Activated CD4-positive, alpha-beta T cell treated with anti-CD3 and anti-CD28 coated beads, Interleukin-2, amount 50 U/mL, for 48 hours (primary cell): ENCODE measurements around the gene SAMD4A.

Source experiments
- DNase-seq, 2 experiments: peaks; one replicate each; pipeline ENCODE4 v3.0.0-alpha.2; 2020

SAMD4A gene

DNA sequence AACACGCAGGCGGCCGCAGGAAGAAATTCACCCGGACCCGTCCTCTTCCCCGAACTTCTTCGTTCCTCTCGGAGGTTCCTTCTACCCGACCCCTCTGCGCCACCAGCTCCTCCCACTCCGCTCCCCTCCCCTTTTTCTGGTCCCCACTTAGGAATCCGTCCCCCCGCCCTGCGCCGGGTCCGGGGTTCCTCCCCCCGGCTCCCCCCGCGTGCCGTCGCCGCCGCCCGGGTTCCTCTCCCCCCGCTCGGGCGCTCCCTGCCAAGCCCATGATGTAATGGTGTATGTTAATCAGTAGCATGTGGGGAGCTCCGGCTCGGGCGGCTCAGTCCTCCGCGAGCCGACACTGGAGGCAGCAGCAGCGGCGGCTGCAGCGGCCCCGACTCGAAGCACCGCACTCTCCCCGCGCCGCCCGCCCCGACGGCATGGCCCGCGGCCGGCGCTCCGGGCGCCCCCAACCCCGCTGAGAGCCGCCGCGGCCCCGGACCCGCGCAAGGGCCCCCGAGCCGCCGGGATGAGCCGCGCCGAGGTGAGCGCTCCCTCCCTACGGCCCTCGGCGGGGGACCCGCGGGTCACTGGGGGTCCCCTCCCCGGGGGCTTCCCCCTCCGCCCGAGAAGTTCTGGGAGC, 1.0 kb upstream of the SAMD4A start:
- peak; percentile 69 to 72 for DNase-seq

DNA sequence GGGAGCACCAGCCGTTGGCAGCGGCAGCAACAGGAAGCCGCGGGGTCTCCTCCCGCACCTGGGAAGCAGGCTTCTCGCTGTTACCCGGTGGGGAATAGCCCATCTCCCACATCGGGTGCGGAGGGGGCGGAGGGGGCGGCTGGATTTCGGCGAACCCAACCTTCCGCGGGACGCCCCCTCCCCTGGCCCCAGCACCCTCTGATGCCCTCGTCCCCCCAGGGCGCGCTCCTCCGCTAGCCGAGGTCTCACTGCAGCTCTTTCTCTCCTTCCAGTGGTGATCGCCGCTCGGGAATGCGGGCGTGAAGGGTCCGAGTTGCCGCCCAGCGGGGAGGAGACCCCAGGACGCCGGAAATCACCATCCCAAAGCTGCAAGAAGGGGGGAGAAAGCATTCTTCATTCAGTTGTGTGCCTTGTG, 303 bp downstream of the SAMD4A start:
- no peak for DNase-seq

DNA sequence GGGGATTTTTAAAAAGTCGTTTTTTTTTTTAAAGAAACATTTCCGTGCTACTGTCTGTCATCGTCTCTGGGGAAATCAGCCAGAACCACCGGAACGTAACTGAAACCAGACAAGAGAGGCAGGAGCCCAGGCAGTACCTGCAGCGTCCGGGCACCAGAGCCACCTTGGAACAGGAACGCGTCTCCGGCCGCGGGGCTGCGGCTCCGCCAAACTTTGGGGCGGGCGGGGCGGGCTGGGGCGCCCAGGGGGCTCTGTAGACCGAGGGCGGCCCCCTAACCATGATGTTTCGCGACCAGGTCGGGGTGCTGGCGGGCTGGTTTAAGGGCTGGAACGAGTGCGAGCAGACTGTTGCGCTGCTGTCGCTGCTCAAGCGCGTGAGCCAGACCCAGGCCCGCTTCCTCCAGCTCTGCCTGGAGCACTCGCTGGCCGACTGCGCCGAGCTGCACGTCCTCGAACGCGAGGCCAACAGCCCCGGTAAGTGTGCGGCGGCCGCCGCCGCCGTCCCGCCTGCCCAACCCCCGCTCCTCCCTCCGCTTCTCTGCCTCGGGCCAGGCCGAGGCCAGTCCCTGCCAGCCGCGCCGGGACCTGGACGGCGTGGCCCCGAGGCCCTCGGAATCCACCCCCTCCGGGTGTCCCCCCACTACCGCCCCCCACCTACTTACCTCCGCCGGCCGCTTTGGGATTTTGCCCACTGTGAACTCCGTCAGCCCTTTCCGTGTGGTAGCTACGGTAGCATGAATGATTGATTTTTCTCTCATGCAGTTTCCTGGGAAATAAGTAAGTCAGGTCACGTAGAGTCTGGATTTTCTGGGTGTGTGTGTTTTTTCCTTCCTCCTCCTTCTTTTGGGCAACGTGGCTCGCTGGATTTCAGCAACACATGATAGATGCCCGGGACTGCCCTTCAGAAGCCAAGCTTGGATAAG, 972 bp downstream of the SAMD4A start:
- peak; percentile 45 to 51 for DNase-seq

DNA sequence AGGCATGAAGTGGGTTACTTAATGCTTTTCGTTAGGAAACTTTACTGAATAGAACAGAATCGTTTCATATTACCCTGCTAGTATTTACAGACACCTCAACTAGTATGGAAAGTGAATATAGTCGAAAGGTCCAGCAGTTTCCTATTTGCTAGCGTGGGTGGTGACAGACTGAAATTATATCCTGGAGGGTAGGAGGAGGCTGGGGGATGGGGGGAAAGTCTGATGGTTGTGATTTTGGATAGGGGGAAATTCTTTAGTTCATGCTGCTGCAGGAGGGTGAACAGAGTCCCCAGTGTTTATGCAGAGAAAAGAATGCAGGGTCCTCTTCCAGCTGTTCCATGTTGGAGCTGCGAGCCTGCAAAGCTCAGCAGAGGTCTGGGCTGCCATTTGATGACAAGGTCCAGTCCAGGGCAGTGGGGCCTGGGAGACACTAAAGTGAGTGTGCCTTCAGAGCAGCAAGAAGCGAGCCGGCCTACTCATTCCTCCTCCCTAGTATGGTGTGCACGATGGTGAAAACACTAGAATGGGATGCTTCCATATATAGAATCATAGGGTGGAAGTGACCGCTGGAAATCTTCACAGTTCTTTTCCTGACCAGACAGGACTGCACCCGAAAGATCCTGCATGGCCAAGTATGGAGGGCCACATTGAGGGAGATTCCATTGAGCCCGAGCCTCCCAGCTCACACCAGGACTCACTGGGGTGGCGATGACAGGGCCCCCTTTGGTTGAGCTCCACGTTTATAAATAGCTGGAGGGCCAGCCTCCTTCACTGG, 2.1 kb downstream of the SAMD4A start:
- no peak for DNase-seq

DNA sequence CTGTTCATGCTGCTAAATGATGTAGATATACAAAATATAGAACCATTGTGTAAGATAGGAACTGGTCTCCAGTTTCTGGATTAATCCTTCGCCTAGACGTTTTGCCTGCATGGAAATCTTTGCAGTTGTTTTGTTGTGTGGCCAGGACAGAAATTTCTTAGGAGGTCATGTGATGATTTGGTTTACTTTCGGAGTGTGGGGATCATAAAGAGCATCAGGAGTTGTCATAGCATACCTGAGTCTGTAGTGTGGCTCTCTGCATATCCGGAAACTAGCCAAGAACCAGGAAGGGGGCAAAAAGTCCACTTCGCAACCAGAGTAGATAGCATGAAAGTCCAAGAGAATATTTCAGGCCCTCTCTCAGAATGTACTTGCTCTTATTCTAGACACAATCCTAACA, 3.1 kb downstream of the SAMD4A start:
- DNase-seq, result no peak

DNA sequence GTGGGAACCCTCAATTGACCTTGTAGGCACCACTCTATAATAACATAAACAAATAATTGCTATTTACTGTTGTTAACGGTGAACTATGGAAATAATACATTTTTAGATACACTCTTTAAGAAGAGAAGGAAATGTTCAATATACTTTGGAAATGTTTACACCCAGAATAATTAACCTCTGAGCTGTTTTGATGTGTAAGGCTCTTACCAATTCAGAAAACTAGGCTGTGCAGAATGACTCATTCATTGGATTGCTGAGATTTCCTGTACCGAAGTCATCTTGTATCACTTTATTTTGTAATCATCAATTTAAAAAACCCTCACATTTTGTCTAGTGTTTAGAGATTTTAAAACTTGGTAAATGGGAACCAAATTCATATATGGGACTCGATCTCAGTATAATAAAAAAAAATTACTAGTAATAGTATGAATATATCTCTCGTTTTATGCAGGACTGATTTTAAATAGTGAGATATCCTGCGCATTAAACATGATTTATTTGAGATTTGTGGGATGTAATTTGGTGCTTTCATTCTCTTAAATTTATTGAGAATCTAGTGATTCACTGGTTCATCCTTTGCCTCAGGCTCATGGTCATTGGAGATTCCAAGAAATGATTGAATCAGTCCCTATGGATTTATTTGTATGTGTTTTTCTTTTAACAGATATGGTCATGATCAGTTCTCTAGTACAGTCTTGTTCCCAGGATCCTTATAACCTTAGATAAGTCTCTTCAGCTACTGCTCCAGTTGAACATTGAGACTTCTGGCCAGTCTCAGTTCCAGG, 3.9 kb downstream of the SAMD4A start:
- DNase-seq, result no peak

DNA sequence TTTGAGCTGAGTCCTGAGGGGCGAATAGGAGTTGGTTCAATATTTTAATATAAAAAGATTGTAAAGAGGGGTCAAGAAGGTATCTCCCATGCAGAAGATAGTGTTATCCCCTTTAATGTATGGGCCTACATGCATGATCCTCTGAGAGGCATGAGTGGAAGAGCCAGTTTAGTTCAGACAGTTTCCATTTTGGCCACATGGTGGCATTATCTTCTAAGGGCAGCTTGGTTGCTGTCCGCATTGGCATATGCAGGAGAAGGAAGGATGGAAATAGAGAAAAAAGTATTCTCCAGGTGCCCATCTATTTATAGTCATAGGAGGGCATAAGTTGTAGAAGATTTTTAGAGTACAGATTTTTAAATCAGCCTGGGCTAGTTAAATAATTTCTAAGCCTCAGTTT, 5.4 kb downstream of the SAMD4A start:
- peak in 1 of 2 experiments; percentile 25 for DNase-seq

DNA sequence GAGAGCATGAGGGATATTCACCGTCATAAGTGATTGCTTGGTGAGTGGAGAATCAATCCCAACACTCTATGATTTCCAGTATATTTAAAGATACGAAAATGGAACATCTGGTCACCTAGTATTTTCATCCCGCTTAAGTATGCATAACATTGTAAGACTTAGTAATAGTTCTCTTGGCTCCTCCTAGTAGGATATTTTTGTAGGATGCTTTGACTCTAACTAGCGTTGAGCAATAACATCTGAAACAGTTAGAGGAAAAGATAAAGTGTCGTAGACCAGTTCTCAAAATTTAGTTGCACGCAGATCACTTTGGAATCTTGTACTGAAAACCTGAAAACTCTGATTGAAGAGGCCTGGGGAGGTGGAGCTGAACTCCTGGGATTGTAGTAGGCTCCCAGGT, 7.6 kb downstream of the SAMD4A start:
- no peak for DNase-seq

DNA sequence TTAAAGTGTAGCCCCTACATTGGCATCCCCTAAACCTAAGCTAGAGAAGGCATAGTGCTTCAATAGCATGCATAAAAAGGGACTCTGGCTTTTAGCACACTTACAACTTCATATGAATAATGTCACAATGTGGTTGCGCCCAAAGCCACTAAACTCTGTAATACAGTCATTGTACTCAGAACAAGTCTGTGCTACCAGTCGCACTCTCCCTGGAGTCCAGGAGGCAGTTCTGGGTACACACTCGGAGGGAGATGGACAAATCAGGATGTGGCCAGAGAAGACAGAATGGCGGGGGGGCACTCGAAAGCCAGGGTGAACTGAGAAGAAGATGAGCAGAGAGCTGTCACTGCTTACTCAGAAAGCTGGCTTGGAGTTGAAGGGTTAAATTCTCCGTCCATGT, 10.6 kb downstream of the SAMD4A start:
- DNase-seq, result no peak

DNA sequence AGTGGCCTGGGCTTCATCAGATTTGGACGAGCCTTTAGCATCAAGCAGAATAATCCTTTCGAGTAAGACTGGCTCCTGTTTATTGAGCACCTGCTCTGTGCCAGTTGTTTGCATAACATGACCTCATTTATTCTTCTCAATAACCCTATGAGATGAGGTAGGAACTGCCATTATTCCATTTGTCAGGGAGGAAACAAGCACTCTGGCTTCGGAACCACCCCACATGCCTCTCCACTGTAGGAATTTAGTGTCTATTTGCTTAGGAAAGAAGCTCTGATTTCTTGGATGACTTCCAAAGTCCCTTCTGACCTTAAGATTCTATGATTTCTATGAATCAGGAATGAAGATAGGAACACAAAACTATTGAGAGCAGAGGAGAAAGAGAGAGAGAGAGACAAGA, 11.0 kb downstream of the SAMD4A start:
- no peak for DNase-seq

DNA sequence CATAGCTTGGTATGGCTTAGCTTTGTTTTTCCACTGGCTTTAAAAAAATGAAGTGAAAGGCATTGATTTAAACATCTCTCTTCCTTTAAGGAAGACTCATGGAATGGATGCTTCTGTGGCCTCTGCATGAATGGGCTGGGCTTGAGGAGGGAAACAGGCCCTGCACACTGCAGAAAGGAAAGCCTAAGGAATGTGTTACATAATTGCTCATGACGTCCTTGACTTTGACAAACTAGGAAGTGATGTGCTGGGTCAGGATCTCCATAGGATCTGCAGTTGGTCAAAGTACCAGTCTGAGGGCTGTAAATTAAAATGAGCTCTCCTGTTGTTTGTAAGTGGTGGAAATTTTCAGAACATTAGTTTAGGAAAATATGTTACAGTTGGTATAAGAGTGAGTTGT, 12.7 kb downstream of the SAMD4A start:
- no peak for DNase-seq

DNA sequence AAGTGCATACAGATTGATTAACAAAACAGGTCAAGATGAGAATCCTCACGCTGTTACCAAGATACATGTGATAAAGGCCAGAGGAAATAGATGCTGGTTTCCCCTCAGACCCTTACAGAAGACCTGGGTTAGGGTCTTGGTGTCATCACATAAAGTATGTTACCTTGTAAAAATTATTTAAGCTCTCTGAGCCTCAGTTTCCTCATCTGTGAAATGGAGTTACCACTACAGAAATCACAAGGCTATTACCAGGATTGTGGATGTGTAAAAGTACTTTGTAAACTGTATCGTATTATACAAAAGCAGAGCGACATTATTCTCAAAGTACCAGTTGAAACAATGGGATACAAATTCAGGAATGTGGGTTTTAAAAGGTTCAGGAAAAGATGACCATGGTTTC, 14.0 kb downstream of the SAMD4A start:
- DNase-seq, result no peak

DNA sequence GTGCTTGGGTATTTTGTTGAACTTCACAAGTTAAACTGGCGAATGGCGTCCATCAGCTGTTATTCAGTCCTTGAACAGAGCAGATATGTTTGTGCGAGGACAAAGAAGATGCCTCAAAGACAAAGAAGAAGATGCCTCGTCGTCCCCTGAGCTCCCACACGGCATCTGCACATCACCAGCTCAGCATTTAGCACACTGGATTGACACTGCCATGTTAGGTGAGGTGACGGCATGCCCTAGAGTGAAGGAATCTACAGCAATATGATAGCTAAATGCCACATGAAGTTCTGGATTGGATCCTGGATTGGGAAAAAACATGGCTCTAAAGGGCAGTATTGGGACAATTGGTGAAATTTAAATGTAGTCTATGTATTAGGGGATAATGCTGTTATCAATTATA, 15.4 kb downstream of the SAMD4A start:
- DNase-seq, result no peak

DNA sequence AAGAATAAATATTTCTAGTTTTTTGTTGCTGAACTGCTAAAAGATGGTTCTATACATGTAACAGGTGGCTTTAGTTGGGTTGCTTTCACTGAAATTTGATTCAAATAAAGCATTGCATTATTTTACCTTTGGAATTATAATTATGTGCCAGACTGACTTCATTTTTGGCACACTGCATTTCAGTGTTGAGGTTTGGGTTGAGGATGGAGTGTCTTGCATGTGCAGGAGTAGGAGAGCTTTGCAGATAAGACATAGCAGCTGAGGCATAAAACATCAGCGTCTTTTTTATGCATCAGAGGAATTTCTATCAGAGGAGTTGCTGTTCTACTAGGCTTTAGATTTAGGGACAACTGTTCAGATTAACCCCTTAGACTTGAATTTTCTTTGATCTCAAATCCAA, 17.2 kb downstream of the SAMD4A start:
- DNase-seq, result no peak

DNA sequence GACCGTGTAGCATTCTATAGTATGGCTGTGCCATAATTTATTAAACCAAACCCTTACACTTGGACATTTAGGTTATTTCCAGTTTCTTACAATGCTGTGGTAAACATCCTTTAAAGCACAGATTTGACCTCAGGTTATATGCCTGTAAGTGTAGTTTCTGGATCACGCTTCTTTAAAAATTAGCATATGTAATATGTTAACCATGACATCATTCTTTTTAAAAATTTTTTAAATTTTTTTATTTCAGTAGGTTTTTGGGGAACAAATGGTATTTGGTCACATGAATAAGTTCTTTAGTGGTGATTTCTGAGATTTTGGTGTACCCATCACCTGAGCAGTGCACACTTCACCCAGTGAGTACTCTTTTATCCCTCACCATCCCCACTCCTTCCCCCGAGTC, 18.3 kb downstream of the SAMD4A start:
- DNase-seq, result no peak

DNA sequence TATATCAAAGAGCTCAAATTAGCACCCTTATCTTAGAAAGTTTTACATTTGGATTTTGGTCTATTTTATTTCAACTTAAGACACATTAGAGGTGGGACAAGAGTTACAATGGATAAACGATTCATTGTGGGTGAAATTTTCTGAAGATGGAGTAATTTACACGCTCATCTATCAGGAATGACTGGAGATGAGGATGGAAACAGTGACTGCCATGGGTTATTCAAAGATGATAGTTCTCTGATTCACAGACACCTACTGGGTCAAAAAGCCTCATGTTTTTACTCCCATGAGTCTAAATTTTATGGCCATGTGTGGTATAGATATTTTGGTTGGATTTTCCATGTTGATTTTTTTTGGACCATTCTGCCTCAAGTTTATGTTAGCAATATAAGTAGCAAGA, 22.1 kb downstream of the SAMD4A start:
- no peak for DNase-seq

DNA sequence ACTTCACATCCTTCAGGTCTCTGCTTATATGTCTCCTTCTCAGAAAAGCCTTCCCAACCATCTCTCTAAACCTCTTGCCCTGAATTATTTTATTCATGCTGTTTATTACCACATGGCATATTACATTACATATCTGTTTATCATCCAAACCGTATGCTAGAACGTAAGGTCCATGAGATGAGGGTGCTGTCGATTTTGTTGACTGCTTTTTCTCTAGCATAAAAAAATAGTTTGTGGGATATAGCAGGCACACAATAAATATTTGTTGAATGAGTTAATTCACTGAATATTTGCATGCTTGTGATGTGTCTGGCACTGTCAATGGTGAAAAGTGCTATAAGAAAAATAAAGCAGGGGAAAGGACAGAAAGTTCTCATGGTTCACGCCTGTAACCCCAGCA, 22.9 kb downstream of the SAMD4A start:
- DNase-seq, result no peak

DNA sequence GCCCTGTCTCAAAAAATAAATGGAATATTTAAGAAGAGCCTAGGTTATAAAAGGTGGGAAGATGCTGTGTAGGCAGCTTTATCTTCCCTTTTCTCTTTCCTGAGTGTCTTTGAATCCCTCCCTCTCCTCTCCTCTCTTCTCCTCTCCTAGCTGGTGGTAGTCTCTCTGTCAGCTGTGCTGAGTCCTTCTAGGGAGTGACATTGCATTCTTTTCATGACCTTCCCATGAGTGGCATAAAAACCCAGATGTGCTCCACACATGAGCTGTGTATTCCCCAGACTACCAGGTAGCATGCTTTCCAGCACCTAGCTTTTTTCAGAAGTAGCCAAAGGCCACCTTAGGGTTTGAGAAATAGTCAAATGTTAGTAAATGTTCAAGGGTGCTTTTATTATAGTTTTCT, 23.6 kb downstream of the SAMD4A start:
- DNase-seq, result no peak

DNA sequence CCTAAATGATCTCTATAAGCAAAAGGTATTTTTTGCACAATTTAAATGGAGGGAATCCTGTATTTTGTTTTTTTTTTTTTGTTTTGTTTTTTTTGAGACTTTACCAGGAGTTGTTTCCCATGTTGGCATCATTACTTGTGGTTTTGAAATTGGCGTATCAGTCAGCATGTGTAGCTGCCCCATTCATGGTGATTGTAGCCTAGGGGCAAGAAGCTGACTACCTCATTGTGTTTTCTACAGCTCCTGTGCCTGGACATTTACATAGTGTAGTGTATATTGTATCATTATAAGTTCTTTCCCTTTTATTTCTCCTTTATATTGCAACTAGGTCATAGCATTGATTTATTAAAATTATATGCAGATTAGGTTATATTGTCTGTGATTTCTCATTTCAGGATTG, 24.5 kb downstream of the SAMD4A start:
- no peak for DNase-seq

DNA sequence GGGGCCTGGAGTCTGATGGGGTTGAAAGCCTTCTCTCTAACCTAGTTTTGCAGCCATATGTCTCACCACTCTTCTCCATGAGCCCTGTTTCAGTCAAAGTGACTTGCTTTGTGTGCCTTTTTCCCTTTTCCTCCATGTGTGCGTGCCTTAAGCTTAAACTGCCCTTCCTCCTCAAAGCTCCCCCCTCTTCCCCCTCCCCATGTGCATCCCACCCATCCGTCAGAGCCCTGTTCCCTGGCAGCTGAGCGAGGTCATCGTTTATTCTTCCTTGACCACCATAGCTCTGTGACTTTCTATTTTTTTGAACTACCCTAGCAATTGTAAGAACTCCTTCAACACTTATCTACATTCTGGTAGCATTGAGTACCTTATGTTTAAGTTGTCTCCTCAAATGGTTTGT, 24.9 kb downstream of the SAMD4A start:
- DNase-seq, result no peak

DNA sequence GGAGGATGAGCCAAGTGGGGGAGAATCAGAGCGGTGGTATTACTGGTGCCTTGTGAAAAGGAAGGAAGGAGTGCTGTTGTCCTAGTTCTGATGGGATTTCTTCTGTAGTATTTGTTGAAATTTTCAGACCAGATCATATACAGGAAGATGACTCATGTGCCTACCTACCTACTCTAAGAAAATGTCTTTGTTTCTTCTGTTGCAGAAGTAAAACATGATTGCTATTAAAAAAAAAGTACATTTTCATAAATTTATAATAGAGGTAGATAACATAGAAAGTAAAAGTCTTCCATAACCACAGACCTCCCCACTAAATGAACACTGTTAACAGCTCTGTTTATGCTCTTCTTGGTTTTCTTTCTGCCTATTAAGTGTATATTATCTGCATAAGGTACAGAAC, 26.9 kb downstream of the SAMD4A start:
- no peak for DNase-seq

DNA sequence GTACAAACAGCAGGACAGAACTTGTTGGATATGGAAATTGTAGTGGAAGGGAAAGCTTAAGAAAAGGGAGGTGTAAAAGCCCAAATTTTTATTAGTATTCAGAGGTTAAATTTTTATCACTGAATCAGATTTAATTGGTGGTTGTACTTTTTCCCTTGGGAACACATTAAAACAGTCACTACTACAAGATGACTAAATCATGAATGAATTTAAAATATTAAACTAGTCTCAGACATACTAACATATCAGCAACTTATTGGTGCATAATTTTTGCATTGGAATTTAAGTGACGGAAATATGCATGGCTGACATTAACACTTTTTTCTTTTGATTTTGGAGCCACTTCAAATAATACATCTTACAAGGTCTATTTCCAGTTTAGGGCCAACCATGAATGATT, 27.6 kb downstream of the SAMD4A start:
- DNase-seq, result no peak
